Esophagus muscularis mucosa (tissue), 4 donors: Measurements from ENCODE around the gene TMEM132C. TPM values are rescaled to one million over a fixed set of nuclear protein-coding genes. Genes with fewer than 3 reads are reported as not detected.
"Not testable (repeated sequence)": the region's sequence is repeated elsewhere in the genome, so short reads cannot be mapped to it uniquely, and the experiment has no call there.

ENCODE experiments used
- DNase-seq: peaks from one replicate; pipeline ENCODE4 v3.0.0-alpha.2; 2017; ENCODE audit errors: extremely low spot score
- H3K27ac ChIP-seq, 4 donors: fragments of 200-600 bp; sonication (generic); replicated peaks in 1 of 4; 1 replicate in 3 of 4; 2 replicates in 1 of 4; pipeline ENCODE4 v1.5.1; 2016 to 2019; ENCODE audit warnings: mild to moderate bottlenecking in 1 of 4
- H3K27me3 ChIP-seq, 4 donors: fragments of 200-600 bp; sonication (generic); one replicate each; pipeline versions ENCODE4 v1.5.1 to v1.6.0; 2016 to 2019
- H3K36me3 ChIP-seq, 4 donors: fragments of 200-600 bp; sonication (generic); one replicate each; pipeline ENCODE4 v1.5.1; 2016 to 2019
- H3K4me1 ChIP-seq, 4 donors: fragments of 200-600 bp; sonication (generic); one replicate each; pipeline ENCODE4 v1.5.1; 2016 to 2019
- H3K4me3 ChIP-seq, 4 donors: fragments of 200-600 bp; sonication (generic); 1 replicate in 2 of 4; 2 replicates in 2 of 4; pipeline ENCODE4 v1.5.1; 2016 to 2019; ENCODE audit warnings: mild to moderate bottlenecking in 4 of 4, moderate library complexity in 1 of 4
- H3K9me3 ChIP-seq, 4 donors: fragments of 200-600 bp; sonication (generic); 1 replicate in 3 of 4; 2 replicates in 1 of 4; pipeline ENCODE4 v1.5.1; 2016 to 2019
- EP300 ChIP-seq: sonication (generic); formaldehyde crosslinking; IDR thresholded peaks from one replicate; pipeline ENCODE4 v1.6.1; 2017; ENCODE audit warnings: antibody characterized with exemption
- POLR2A ChIP-seq: fragments of 450-650 bp; IDR thresholded peaks from one replicate; pipeline ENCODE4 v1.6.1; 2017; ENCODE audit warnings: antibody characterized with exemption, moderate library complexity, mild to moderate bottlenecking, low read depth
- POLR2AphosphoS5 ChIP-seq, 2 donors: sonication (generic); formaldehyde crosslinking; IDR thresholded peaks; one replicate each; pipeline ENCODE4 v1.6.1; 2017; ENCODE audit warnings: antibody characterized with exemption in 2 of 2
- WGBS: methylation state at CpG from one replicate; pipeline ENCODE4 v1.1.5; 2018; 5-methylcytosine and 5-hydroxymethylcytosine counted together
- intact Hi-C: fragments of 100-400 bp; cut with DNase I; formaldehyde crosslinking; loops from one replicate; pipeline ENCODE4 v1.15.1; 2023
- total RNA-seq, 4 donors: library from RNA; depleted of rRNA; stranded (reverse); fragments of >200 nt; gene quantifications; one replicate each; pipeline versions ENCODE4 v1.1.0 to v1.2.1, GENCODE V29; 2016
- TF ChIP-seq, protein P1 (sequence below), 3 experiments: fragments of 200-600 bp in 2 of 3; fragments of 450-650 bp in 1 of 3; sonication (generic) in 2 of 3; IDR thresholded peaks; one replicate each; pipeline ENCODE4 v1.5.1; 2017 to 2019; ENCODE audit warnings: antibody characterized with exemption in 3 of 3, mild to moderate bottlenecking in 2 of 3, moderate library complexity in 1 of 3

Gene TMEM132C
- total RNA-seq, 4 donors from 2014 or later = 2.9 to 3.8 (median 3.5) TPM

DNA sequence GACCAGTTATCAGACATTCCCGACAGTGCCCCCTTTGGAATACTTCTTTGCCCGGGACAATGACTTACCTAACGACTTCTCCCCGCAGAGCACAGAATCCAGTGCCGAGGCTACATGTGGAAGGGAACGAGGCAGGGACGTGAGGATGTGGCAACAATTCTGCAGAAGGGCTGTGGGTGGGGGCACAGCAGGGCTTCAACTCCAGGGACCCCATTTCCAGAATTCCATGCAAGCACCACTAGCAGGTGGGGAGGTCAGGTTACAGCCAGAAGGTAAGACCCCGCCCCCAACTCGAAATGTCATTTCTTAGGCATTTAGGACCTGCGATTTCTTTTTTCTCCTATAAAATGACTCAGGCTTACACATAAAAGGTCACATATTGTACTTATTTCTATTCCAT lies 207.9 kb downstream of the TMEM132C start:
- peaks cover 0 to 12% (median 0%) of the 10 kb centered on the region in 4 donors for H3K27me3 ChIP-seq
- H3K27ac ChIP-seq = no peak overlapping the region
- H3K4me3 ChIP-seq = no peak overlapping the region
- 75% methylated on average over 10 of the region's 10 CpGs for WGBS
- DNase-seq = no peak
- no peak for TF ChIP-seq POLR2AphosphoS5 (IDR thresholded peaks at IDR 0.05)
- no peak for TF ChIP-seq EP300
- TF ChIP-seq, protein P1, sequence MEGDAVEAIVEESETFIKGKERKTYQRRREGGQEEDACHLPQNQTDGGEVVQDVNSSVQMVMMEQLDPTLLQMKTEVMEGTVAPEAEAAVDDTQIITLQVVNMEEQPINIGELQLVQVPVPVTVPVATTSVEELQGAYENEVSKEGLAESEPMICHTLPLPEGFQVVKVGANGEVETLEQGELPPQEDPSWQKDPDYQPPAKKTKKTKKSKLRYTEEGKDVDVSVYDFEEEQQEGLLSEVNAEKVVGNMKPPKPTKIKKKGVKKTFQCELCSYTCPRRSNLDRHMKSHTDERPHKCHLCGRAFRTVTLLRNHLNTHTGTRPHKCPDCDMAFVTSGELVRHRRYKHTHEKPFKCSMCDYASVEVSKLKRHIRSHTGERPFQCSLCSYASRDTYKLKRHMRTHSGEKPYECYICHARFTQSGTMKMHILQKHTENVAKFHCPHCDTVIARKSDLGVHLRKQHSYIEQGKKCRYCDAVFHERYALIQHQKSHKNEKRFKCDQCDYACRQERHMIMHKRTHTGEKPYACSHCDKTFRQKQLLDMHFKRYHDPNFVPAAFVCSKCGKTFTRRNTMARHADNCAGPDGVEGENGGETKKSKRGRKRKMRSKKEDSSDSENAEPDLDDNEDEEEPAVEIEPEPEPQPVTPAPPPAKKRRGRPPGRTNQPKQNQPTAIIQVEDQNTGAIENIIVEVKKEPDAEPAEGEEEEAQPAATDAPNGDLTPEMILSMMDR (IDR thresholded peaks at IDR 0.05) = no peak
- no peak for TF ChIP-seq POLR2A
- no peaks in the 10 kb centered on the region for H3K4me1 ChIP-seq
- intact Hi-C loops = no loop called here
- H3K36me3 ChIP-seq = no peaks in the 10 kb centered on the region
- H3K9me3 ChIP-seq = no peaks in the 10 kb centered on the region

DNA sequence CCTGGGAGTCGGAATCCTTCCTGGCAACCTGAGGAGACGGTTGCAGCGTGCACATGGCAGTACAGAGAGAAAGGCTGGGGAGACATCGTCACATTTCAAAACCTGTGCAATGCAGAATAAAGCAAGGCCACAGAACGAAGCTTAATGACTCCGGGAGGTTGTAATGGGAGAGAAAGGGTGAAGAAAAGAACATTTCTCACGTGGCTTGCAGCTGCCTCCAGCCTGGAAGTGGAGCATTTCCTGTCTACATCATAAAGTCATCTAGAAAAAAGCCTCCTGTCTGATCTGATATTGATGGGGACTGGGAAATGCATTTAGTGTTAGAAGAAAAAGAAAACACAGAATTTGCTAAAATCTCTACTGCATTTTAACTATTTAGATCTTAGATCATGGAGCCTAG lies 209.3 kb downstream of the TMEM132C start:
- intact Hi-C loops = no loop called here
- Histone ChIP-seq H3K27me3 (peaks cover 0 to 12% (median 0%) of the 10 kb centered on the region in 4 donors), H3K9me3 (no peaks in the 10 kb centered on the region), H3K36me3 (no peaks in the 10 kb centered on the region), H3K27ac (no peak overlapping the region), H3K4me3 (no peak overlapping the region), H3K4me1 (no peaks in the 10 kb centered on the region)
- TF ChIP-seq, protein P1 (IDR thresholded peaks at IDR 0.05) = no peak
- TF ChIP-seq POLR2A = no peak
- no peak for TF ChIP-seq EP300
- no peak for TF ChIP-seq POLR2AphosphoS5 (IDR thresholded peaks at IDR 0.05)
- WGBS = 58% methylated on average over 7 of the region's 7 CpGs
- no peak for DNase-seq

DNA sequence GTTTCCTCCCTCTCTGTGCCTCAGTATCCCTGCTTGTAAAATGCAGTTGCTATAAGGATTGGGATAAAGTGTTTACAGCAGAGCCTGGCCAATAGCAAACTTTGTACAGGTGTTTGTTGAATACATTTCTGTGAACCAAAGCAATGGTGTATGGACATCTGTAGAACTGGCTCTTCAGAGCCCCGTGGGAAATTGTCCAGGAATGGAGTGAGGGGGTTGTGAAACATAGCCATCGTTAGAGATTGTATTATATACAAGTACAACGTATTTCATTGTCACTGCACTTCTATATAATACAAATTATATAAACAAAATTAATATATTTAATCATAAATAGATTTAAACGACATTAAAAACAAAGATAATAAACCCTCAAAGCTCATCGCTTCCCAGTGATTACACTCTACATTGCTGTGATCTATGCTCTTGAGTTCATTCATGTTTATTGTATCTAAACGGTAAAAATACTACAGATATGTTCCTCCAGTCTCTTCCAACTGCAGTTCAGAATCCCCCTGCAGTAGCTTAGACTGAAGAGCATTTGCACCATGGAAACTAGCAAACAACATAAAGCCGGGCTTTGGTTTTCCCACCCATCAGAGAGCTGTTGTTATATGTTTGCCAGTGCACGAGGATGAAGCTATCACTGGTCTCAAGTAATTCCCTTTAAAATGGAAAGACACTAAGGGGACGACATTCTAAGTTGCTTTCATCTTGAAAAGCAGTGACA lies 216.7 kb downstream of the TMEM132C start:
- TF ChIP-seq POLR2A (no peak), EP300 (no peak), POLR2AphosphoS5 (IDR thresholded peaks at IDR 0.05) (no peak)
- TF ChIP-seq, protein P1 (IDR thresholded peaks at IDR 0.05) = no peak
- Histone ChIP-seq H3K4me3 (no peak overlapping the region), H3K9me3 (no peaks in the 10 kb centered on the region), H3K27me3 (no peaks in the 10 kb centered on the region), H3K36me3 (no peaks in the 10 kb centered on the region), H3K4me1 (no peaks in the 10 kb centered on the region), H3K27ac (no peak overlapping the region)
- intact Hi-C loops = no loop called here
- DNase-seq = no peak
- 74% methylated on average over 9 of the region's 9 CpGs for WGBS

DNA sequence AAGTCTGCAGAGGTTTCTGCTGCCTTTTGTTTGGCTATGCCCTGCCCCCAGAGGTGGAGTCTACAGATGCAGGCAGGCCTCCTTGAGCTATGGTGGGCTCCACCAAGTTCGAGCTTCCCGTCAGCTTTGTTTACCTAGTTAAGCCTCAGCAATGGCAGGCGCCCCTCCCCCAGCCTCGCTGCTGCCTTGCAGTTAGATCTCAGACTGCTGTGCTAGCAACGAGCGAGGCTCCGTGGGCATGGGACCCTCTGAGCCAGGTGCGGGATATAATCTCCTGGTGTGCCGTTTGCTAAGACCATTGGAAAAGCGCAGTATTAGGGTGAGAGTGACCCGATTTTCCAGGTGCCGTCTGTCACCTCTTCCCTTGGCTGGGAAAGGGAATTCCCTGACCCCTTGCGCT lies 230.4 kb downstream of the TMEM132C start:
- H3K36me3 ChIP-seq, intact Hi-C loops, H3K4me1 ChIP-seq, H3K4me3 ChIP-seq, DNase-seq, H3K27me3 ChIP-seq, H3K27ac ChIP-seq: not testable (repeated sequence)
- 97% methylated on average over 13 of the region's 13 CpGs for WGBS
- peaks cover 0 to 19% (median 7%) of the 10 kb centered on the region in 4 donors for H3K9me3 ChIP-seq

DNA sequence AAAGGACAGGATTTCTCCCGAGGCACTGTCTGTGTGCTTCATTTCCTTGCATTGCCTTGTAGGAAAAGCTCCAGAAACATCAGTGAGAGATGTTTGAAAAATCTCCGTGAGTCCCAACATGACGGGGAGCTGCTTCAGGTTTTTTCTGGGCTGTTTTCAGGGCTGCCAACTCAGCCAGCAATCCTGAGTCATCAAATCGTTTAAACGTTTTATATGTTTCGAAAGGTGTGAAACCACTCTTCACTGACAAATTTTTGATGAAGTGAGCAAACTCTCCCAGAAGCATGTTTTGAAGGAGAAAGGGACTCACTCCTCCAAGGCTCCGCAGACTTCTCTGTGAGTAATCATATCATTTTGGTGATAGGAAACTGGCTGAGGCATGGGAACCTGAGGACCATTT lies 240.5 kb downstream of the TMEM132C start:
- no peak for TF ChIP-seq POLR2A
- 67% methylated on average over 7 of the region's 7 CpGs for WGBS
- H3K4me3 ChIP-seq = no peak overlapping the region
- no peaks in the 10 kb centered on the region for H3K36me3 ChIP-seq
- peaks cover 0 to under 1% (median 0%) of the 10 kb centered on the region in 4 donors for H3K27me3 ChIP-seq
- intact Hi-C loops = no loop called here
- H3K4me1 ChIP-seq = no peaks in the 10 kb centered on the region
- H3K27ac ChIP-seq = no peak overlapping the region
- DNase-seq = no peak
- H3K9me3 ChIP-seq = peaks cover 0 to 31% (median 8%) of the 10 kb centered on the region in 4 donors

DNA sequence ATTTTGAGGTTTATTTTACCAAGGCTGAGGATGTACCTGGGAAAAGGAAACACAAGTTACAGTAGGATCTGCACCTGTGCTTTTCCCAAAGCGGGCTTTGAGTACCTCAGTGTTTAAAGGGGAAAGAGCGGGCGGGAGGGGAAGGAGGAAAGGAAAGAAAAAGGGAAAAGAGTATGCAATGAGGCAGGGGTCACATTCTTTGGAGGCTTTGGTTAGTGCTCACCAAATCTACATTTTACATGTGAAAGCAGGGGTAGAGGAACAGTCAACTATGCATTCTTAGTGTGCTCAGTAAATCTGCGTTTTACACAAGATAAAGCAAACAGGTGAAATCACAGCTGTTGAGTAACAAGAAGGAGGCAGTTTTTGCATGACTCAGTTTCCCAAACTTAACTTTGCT lies 242.2 kb downstream of the TMEM132C start:
- Histone ChIP-seq H3K27me3 (peaks cover 0 to 8% (median 0%) of the 10 kb centered on the region in 4 donors), H3K9me3 (peaks cover 0 to 25% (median 8%) of the 10 kb centered on the region in 4 donors), H3K36me3 (no peaks in the 10 kb centered on the region), H3K27ac (no peak overlapping the region), H3K4me3 (no peak overlapping the region), H3K4me1 (no peaks in the 10 kb centered on the region)
- WGBS = 90% methylated on average over 4 of the region's 4 CpGs
- TF ChIP-seq EP300 = no peak
- TF ChIP-seq, protein P1 (IDR thresholded peaks at IDR 0.05) = no peak
- TF ChIP-seq POLR2AphosphoS5 (IDR thresholded peaks at IDR 0.05) = no peak
- TF ChIP-seq POLR2A = no peak
- DNase-seq = no peak
- intact Hi-C loops = no loop called here
